Upper lobe of left lung (tissue), 4 donors: ENCODE measurements around the gene APBA1.

Experiments
- EP300 ChIP-seq, 4 donors: sonication (generic); formaldehyde crosslinking; IDR thresholded peaks; one replicate each; pipeline ENCODE4 v1.5.1; 2017; ENCODE audit warnings: antibody characterized with exemption in 4 of 4, control low read depth in 2 of 4
- POLR2A ChIP-seq, 4 donors: fragments of 450-650 bp; IDR thresholded peaks; one replicate each; pipeline ENCODE4 v1.5.1; 2016 to 2017; ENCODE audit warnings: antibody characterized with exemption in 4 of 4, mild to moderate bottlenecking in 2 of 4
- POLR2AphosphoS5 ChIP-seq, 2 donors: sonication (generic); formaldehyde crosslinking; IDR thresholded peaks; one replicate each; pipeline ENCODE4 v1.5.1; 2017; ENCODE audit warnings: antibody characterized with exemption in 2 of 2
- TF ChIP-seq, protein P1 (sequence below), 6 experiments: fragments of 450-650 bp in 4 of 6; fragments of 200-600 bp in 2 of 6; sonication (generic) in 2 of 6; IDR thresholded peaks; one replicate each; pipeline ENCODE4 v1.5.1; 2016 to 2019; ENCODE audit warnings: antibody characterized with exemption in 6 of 6

DNA sequence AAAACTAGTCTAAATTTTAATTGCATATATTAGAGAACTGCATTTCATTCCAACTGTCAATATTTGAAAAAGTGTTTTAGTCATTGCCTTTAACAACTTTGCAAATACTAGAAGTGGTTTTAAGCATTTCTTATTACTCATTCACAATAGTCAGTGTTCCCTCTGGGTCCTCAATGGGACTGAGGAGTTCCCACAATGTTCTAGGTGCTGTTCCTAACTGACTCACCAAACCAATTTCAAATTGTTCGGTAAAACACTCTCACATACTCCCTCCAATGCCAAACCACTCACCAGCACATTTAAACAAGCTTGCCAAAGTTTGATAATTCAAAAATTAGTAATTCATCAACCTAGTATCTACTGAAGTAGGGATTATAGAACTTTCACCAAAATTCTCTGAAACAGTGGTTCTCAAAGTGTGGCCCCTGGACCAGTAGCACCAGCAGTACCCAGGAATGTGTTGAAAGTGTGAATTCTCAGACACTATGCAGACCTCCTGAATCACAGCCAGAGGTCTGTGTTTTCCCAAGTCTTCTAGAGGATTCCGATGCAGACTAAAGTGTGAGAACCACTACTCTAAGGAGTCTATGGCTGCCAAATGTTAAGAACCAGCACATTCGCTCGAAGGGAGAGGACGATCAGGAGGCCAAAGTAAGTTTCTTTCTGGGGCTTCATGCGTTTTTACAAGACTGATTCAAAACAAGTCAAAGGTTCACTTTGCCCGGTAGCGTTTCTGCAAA is 72.8 kb downstream of the APBA1 start:
- TF ChIP-seq, protein P1, sequence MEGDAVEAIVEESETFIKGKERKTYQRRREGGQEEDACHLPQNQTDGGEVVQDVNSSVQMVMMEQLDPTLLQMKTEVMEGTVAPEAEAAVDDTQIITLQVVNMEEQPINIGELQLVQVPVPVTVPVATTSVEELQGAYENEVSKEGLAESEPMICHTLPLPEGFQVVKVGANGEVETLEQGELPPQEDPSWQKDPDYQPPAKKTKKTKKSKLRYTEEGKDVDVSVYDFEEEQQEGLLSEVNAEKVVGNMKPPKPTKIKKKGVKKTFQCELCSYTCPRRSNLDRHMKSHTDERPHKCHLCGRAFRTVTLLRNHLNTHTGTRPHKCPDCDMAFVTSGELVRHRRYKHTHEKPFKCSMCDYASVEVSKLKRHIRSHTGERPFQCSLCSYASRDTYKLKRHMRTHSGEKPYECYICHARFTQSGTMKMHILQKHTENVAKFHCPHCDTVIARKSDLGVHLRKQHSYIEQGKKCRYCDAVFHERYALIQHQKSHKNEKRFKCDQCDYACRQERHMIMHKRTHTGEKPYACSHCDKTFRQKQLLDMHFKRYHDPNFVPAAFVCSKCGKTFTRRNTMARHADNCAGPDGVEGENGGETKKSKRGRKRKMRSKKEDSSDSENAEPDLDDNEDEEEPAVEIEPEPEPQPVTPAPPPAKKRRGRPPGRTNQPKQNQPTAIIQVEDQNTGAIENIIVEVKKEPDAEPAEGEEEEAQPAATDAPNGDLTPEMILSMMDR (IDR thresholded peaks at IDR 0.05): no peak
- TF ChIP-seq EP300 (IDR thresholded peaks at IDR 0.05) (peak in 1 of 4 donors; percentile 58), POLR2A (IDR thresholded peaks at IDR 0.05) (no peak), POLR2AphosphoS5 (IDR thresholded peaks at IDR 0.05) (no peak)
